Dedifferentiated amniotic fluid mesenchymal stem cell (primary cell): Measurements from ENCODE around the gene UBE2H.
"Not testable (repeated sequence)": the region's sequence is repeated elsewhere in the genome, so short reads cannot be mapped to it uniquely, and the experiment has no call there.

Experiments
- DNase-seq: peaks from one replicate; pipeline ENCODE4 v3.0.0-alpha.2; 2016; ENCODE audit errors: extremely low spot score

UBE2H gene

GRCh38 chr7:129952653-129953560 is at the start of gene UBE2H:
TSS of gene UBE2H (minus strand) at chr7:129952960. CDS start at chr7:129952555, 405 bp downstream.
- DNase-seq, result peak; percentile 73

- no peak for DNase-seq
These were observed 45.7 kb upstream of the UBE2H start for GRCh38 chr7:129998446-129998845.

GRCh38 chr7:129997285-129997684 is 44.5 kb upstream of the UBE2H start:
- no peak for DNase-seq

GRCh38 chr7:129993275-129993674 is 40.5 kb upstream of the UBE2H start:
- DNase-seq, result peak; percentile 26

GRCh38 chr7:129990403-129991192 is 37.8 kb upstream of the UBE2H start:
- DNase-seq, result no peak

GRCh38 chr7:129989466-129989865 is 36.7 kb upstream of the UBE2H start:
- no peak for DNase-seq

GRCh38 chr7:129986600-129986999 is 33.8 kb upstream of the UBE2H start:
- DNase-seq, result no peak

DNA sequence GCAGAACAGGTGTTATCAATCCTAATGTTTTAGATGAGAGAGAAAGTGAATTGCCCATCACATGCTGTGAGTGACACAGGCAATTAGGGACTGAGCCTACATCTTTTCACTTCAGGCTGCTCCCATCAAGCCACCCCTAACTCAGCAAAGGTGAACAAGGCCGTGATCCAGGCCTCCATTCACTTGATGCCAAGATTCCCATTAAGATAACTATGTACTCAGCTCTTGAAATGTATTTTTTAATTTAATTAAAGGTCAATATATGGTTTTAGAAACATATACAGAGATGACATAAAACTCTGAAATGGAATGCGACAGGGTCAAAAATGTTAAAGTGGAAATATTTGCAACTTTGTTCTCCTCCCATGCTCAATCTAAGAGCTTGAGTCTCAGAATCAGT is 27.9 kb upstream of the UBE2H start:
- DNase-seq, result no peak

- DNase-seq, result no peak
These were observed 22.5 kb upstream of the UBE2H start for GRCh38 chr7:129975309-129975708.

GRCh38 chr7:129970816-129971215 is 18.1 kb upstream of the UBE2H start:
- DNase-seq, result no peak

GRCh38 chr7:129969881-129970446 is 17.2 kb upstream of the UBE2H start:
- peak; percentile 49 for DNase-seq

DNA sequence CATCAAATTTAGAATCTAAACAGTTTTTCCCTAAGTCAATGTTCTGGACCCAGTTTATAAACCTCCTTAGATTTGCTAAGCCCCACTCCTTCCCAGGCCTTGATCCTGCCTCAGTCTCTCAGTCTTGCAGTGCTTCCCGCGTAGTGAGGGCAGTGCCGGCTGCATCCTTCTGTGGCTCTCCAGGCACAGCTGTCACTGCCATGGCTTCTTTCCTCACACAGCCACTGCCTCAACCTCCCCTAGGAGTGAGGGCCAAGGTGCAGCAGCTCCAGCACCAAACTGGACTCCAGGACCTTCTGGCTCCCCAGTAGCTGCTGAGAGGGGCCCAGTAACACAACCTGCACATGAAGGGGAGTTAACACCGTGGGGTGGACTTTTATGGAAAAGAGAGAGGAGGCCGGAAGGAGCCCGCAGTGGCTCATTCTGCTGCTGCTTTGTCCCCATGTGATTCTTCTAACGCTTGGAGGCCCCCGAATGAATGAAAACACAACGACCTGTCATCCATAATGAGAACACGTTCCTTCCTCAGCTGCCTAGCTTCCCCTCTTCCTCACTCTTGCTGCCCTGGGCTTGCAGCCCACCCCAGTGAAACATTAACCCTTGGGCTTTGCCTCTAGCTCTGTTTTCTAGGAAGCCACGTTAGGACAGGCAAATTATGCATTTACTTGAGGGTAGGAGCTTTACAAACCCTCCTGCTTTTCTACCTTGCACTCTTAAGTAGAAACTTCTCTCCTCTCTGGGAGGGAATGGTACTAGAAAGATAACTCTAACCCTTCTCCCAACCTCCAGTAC is 16.0 kb upstream of the UBE2H start:
- DNase-seq, result no peak

GRCh38 chr7:129960204-129960475 is 7.4 kb upstream of the UBE2H start:
- not testable (repeated sequence) for DNase-seq

DNA sequence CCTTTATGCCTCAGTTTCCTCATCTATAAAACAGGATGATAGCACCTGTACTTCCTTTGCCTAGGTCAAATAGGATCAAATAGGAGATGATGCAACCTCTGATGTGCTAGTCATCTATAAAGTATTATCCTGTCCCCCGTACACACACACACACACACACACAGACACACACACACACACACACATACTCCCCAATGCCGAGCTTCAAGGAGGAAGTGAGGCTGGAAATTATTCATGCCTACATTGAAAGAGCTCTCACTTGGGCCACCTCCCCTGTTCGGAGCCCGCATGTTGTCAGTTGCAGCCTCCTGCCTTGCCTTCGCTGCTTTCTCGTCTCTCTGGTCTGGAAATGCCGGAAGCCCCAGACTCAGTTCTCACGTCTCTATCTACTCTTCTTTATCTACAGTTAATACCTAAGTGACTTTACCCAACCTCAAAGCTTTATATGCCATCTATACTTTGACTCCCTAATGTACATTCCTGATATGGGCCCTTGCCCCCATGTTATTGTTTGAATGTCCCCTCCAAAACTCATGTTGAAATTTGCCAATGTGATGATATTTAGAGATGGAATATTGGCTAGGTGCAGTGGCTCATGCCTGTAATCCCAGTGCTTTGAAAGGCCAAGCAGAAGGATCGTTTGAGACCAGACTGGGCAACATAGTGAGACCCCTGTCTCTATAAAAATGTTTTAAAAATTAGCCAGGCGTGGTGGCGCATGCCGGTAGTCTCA is 6.9 kb upstream of the UBE2H start:
- DNase-seq, result no peak

DNA sequence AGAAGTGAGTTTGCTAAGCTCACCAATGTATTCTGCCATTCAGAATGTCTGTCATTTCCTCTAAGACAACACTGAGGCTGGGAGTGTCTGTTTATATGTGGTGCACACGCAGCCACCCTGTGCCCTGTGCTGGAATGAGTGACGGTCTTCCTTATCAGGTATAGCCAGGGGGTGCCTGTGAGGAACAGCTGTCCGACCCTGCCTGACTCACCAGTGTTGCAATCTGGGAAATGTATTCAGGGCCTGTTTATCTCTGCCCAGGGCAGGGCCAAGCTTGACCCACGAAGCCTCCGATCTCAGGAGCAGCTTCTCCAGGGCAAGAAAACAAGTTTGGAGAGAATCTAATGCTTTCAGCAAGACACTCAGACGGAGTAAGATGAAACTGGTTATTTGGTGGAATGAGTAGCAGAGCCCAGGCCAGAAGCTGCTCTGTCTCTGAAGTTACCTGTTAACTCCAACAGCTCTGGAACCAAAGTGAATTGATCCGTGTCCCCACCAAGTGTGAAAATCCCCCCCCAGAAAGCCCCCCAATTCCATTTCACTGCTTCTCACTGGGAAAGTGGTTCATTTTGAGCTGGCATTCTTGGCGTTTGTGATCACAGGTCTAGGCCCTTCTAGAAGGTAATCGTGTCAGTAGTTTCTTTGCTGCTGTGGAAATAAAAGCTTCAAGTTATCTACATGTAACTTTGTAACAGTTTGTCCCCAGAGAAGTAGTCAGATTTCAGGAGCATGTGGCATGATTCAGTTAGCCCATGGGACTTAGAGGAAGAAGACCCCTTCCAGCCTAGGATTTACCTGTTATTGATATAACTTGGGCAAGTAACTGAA is 6.1 kb upstream of the UBE2H start:
- DNase-seq, result peak; percentile 44

GRCh38 chr7:129955993-129956543 is 3.3 kb upstream of the UBE2H start:
- DNase-seq, result no peak

DNA sequence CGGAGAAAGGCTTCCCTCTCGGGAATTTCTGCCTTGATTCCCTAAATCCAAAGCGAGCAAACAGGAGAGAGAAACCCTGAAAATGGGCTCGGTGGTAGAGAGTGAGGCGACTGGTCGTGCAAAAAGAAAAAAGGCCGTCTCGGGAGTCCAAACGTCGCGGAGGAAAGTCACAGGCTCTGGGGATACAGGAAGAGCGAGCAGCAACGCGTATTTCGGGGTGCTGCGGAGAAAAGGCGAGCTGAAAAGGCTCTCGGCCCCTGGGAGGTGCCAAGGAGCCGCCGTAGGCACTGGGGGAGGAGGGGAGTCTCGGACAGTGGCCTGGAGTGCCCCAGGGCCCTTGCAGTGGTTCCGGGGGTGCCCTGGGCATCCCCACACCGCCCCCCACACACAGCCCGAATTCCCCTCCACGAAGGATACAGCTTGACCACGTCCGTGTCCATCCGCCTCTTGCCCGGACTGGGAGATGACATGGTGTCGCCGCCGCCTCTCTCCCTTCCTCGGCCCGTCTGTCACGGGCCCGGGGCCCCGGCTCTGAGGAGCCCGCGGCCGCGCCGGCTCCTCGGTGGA is 591 bp downstream of the UBE2H start:
- DNase-seq, result no peak

GRCh38 chr7:129951226-129952085 is 1.3 kb downstream of the UBE2H start:
- DNase-seq, result no peak

- no peak for DNase-seq
These were observed 1.9 kb downstream of the UBE2H start for GRCh38 chr7:129950933-129951225.
